GM15510 (cell line): ENCODE measurements around the gene CHKA.

ENCODE experiments used
- POLR2A ChIP-seq: IDR thresholded peaks from 3 replicates; pipeline ENCODE4 v1.6.1; 2011; ENCODE audit warnings: borderline replicate concordance; ENCODE audit not compliant: insufficient read length; ENCODE audit errors: extremely low read depth

Gene CHKA

DNA sequence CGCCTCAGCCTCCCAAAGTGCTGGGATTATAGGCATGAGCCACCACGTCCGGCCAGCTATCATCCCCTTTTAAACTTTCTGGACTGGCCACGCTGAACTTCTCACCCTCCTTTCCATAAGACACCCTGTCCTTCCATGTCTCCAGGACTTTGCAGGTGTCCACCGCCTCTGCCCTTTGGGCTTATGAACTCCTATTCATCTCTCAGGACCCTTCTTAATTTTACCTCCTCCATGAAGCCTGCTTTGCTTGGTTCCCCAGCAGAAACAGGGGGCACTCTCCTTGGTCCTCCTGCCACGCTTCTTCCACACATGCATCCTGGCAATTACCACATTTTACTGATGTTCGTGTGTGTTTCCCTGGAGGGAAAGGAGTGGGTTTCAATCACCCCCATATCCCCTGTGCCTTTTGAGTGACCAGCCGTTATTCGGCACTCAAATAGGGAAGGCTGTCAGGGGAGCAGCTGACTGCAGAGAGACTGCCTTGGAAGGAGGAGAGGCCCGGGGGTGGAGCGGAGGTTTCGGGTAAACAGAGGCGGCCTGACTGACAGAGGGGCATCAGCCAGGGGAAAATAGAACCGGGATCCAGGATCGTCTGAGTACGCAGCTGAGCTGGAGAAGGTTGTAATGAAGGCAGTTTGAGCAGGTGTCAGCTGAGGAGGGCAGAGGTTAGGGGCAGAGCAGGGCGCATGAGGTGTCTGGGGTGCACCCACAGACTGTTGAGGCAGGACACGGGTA, 27.1 kb upstream of the CHKA start:
- TF ChIP-seq POLR2A = no peak

- no peak for TF ChIP-seq POLR2A
These were observed 25.7 kb upstream of the CHKA start for GRCh38 chr11:68146704-68147474.

DNA sequence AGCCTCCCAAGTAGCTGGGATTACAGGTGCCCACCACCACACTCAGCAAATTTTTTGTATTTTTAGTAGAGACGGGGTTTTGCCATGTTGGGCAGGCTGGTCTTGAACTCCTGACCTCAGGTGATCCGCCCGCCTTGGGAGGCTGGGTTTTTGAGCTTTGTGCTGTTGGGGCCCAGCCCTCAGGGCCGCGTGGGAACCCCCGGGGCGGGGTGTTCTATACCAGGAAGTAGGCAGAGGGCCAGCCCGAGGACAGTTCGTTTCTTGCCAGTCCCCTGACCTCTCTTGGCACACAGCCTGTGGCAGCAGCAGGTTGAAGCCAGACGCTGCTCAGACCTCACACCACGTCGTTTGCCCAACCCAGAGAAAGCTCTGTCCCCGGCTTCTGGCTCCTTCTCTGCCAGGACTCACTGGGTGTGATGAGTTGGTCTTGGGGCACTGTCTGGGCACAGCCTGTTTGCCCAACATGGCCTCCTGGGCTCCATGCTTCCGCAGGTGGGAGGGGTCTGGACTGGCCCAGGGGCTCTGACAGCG, 24.9 kb upstream of the CHKA start:
- TF ChIP-seq POLR2A = no peak

DNA sequence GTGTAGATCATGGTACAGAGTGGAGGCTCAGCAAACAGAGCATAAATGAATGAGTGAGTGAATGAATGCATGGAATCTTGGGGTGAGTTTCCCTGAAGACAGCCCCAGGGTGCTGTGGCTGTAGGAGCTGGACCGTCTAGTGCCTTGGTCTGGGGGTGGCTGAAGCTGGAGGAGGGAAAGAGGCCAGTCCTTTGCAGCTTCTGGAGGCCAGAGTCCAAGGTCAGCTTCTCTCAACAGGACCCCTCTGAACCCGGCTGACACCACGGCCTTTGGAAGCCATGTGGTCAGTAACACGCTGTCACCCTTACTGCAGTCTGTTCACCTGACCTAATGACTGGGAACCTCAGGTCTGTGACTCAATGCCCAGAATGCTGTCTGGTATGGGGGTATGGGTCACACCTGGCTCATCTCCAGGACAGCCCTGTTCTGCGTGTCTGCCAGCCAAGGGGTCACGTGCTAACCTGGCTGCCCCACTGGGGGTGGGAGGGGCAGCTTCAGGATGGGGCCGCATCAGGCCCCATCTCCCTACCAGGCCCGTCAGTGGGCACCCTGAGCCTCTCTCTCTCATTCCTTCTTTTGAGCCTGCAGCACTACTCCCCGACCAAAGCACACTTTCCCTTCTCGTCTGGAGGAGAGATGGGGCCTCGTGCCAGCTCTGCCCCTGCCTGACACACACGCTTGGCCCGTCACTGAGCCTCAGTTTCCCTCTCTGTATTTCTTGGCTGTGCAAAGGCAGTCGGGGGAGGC, 24.1 kb upstream of the CHKA start:
- no peak for TF ChIP-seq POLR2A

DNA sequence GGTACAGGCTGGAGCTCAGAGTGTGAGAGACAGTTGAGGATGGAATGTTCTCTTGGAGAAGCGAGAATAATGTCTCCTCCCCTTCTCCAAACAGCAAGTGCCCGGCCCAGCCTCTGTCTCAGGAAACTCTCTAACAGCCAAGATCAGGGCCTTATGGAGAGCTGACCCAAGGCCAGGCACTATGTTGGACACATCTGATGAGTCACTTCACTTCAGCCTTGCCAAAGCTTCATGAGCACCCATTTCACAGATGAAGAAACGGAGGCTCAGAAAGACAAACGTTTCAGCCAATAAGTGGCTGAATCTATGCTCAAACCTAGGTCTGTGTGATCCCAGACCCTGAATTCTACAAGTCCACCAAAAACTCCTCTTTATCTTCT, 22.1 kb upstream of the CHKA start:
- TF ChIP-seq POLR2A = no peak

DNA sequence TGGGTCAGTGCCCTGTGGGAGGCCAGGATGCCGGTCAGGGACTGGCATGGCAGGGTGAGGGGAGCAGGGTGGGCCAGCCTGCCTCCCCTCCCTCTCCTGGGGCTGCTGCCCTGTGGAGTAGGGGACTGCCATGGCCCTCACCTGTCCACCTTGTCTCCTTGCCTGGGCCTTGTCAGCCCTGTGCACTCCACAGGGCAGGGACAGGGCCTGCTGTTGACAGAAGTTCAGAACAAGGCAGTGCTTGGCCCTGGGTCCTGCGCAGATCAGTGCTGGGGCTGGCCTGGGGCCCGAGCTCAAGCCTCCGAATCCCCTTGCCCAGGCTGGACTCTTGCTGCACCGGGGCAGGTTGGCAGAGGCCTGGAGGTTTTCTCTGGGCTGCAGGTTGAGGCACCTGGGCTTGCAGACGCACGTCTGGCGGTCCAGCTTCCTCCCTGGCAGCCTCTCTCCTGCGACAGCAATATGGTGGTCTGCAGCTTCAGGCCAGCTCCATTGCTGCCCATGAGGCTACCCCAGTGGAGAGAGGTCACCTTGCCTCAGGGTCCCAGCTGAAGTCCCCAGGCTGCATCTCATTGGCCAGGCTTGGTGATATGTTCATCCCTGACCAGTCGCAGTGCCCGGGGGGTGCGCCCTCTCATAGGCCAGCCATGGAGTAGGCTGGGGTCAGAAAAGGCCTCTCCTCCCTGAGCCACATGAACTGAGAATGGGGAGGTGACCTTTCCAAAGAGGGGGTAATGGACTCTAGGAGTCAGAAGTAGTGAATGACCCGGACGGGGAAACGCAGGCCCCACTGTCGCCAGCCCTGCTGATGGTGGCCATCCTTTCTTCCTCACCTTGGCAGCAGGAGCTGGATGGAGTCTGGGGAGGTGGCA, 21.5 kb upstream of the CHKA start:
- TF ChIP-seq POLR2A = no peak

- no peak for TF ChIP-seq POLR2A
These were observed 20.8 kb upstream of the CHKA start for GRCh38 chr11:68142028-68142412.

GRCh38 chr11:68141246-68142027, 20.2 kb upstream of the CHKA start:
- no peak for TF ChIP-seq POLR2A

- TF ChIP-seq POLR2A = no peak
These were observed 19.5 kb upstream of the CHKA start for GRCh38 chr11:68140496-68141245.

DNA sequence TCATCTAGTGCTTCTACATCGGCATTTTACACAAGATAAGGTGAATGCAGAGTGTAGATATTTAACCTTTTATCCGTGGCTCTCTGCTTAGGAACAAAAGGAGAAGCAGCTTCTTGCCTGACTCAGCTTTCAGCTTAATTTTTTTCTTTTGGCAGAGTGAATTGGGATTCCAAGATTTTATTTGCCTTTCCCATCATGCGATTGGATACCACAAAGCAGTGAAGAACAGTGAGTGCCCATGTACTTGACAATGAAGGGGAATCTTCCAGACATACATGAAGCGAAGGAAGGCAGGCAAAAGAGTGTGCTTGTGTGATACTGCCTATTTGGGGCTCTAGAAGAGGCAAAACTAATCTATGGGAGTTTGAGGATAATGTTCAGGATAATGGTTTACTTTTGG, 17.0 kb upstream of the CHKA start:
- no peak for TF ChIP-seq POLR2A

GRCh38 chr11:68137833-68138232, 16.6 kb upstream of the CHKA start:
- TF ChIP-seq POLR2A = no peak

DNA sequence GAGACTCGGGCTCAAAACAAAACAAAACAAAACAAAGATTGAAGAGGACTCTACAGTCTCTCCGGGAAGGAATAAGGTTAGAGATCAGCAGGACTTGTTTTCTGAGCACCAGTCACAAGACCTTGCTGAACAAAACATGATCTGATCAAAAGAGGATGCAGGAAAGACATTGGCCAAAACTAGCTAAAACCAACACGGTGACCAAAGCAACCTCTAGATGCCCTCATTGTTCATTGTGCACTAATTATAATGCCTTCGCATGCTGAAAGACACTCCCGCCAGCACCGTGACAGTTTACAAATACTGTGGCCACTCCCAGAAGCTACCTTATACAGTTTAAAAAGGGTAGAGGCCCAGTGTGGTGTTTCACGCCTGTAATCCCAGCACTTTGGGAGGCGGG, 15.7 kb upstream of the CHKA start:
- no peak for TF ChIP-seq POLR2A

- no peak for TF ChIP-seq POLR2A
These were observed 14.0 kb upstream of the CHKA start for GRCh38 chr11:68135161-68135560.
